Smooth muscle cell (in vitro differentiated cells): Measurements from ENCODE around the gene BYSL. TPM values are rescaled to one million over a fixed set of nuclear protein-coding genes. Genes with fewer than 3 reads are reported as not detected.

ENCODE experiments used
- DNase-seq: peaks from one replicate; lab custom pipeline; 2025; ENCODE audit not compliant: unreplicated experiment; lab: John Stamatoyannopoulos, UW
- H2AFZ ChIP-seq: fragments of 200-600 bp; sonication (generic); 2 replicates; pipeline ENCODE4 v1.6.0; 2016; ENCODE audit warnings: antibody characterized with exemption, low read depth, mild to moderate bottlenecking
- H3F3A ChIP-seq: fragments of 200-600 bp; sonication (generic); 2 replicates; pipeline ENCODE4 v1.6.0; 2017; ENCODE audit warnings: antibody characterized with exemption, low read depth
- H3K27ac ChIP-seq: fragments of 200-600 bp; sonication (generic); 2 replicates; pipeline ENCODE4 v1.5.1; 2016; ENCODE audit warnings: low read depth, mild to moderate bottlenecking
- H3K27me3 ChIP-seq: fragments of 200-600 bp; sonication (generic); 2 replicates; pipeline ENCODE4 v1.6.1; 2016; ENCODE audit warnings: low read depth, mild to moderate bottlenecking
- H3K36me3 ChIP-seq: fragments of 200-600 bp; sonication (generic); 2 replicates; pipeline ENCODE4 v1.5.1; 2016; ENCODE audit warnings: low read depth
- H3K4me1 ChIP-seq: fragments of 200-600 bp; sonication (generic); 2 replicates; pipeline ENCODE4 v1.5.1; 2016; ENCODE audit warnings: low read depth
- H3K4me2 ChIP-seq: fragments of 200-600 bp; sonication (generic); 2 replicates; pipeline ENCODE4 v1.6.0; 2016; ENCODE audit warnings: mild to moderate bottlenecking
- H3K4me3 ChIP-seq: fragments of 200-600 bp; sonication (generic); 2 replicates; pipeline ENCODE4 v1.5.1; 2016; ENCODE audit warnings: mild to moderate bottlenecking
- H3K79me2 ChIP-seq: fragments of 200-600 bp; sonication (generic); 2 replicates; pipeline ENCODE4 v1.6.0; 2016; ENCODE audit warnings: low read depth, mild to moderate bottlenecking
- H3K9ac ChIP-seq: fragments of 200-600 bp; sonication (generic); 2 replicates; pipeline ENCODE4 v1.6.0; 2016; ENCODE audit warnings: low read depth
- H3K9me3 ChIP-seq: fragments of 200-600 bp; sonication (generic); replicated peaks from 2 replicates; pipeline ENCODE4 v1.5.1; 2016; ENCODE audit warnings: low read depth
- H4K20me1 ChIP-seq: fragments of 200-600 bp; sonication (generic); 2 replicates; pipeline ENCODE4 v1.6.0; 2016; ENCODE audit warnings: low read depth
- CTCF ChIP-seq: fragments of 200-600 bp; sonication (generic); IDR thresholded peaks from 2 replicates; pipeline ENCODE4 v1.5.1; 2017; ENCODE audit warnings: borderline replicate concordance, mild to moderate bottlenecking, antibody characterized with exemption; ENCODE audit not compliant: insufficient read depth, poor library complexity, severe bottlenecking
- WGBS: methylation state at CpG from one replicate; pipeline ENCODE4 v1.1.7; 2016; ENCODE audit warnings: low lambda C conversion rate; 5-methylcytosine and 5-hydroxymethylcytosine counted together
- polyA plus RNA-seq: library from polyadenylated mRNA; unstranded; fragments of >200 nt; fragmentation: Nextera tagmentation; extraction: Ambion mirVana; gene quantifications from 2 replicates; pipeline ENCODE4 v1.2.1, GENCODE V29; 2016
- total RNA-seq: library from RNA; depleted of rRNA; stranded (reverse); fragments of >200 nt; gene quantifications from 2 replicates; pipeline ENCODE4 v1.2.3, GENCODE V29; 2014

The BYSL gene
- total and polyA plus RNA-seq, 2 experiments from 2014 or later, result 11.4 to 23.8 TPM

- H3K4me1 ChIP-seq, result peaks cover 6% of the 10 kb centered on the region
- H3K27me3 ChIP-seq, result no peaks in the 10 kb centered on the region
- no peak overlapping the region for H2AFZ ChIP-seq
- H3K4me3 ChIP-seq, result no peak overlapping the region
- H3K36me3 ChIP-seq, result no peaks in the 10 kb centered on the region
- no peaks in the 10 kb centered on the region for H3F3A ChIP-seq
- no peaks in the 10 kb centered on the region for H3K79me2 ChIP-seq
- H3K4me2 ChIP-seq, result no peak overlapping the region
- no peak for DNase-seq
- no peaks in the 10 kb centered on the region for H3K9me3 ChIP-seq
- H3K27ac ChIP-seq, result no peak overlapping the region
- no peak for TF ChIP-seq CTCF
- H3K9ac ChIP-seq, result no peak overlapping the region
- no peaks in the 10 kb centered on the region for H4K20me1 ChIP-seq
- whole genome bisulfite sequencing, result 91% methylated on average over 1 of the region's 1 CpG
These were observed 39.8 kb upstream of the BYSL start for GRCh38 chr6:41881506-41881905.

GRCh38 chr6:41884957-41885356 lies 36.3 kb upstream of the BYSL start:
- H3K9ac ChIP-seq, result no peak overlapping the region
- no peaks in the 10 kb centered on the region for H3F3A ChIP-seq
- H3K4me3 ChIP-seq, result no peak overlapping the region
- 94% methylated on average over 5 of the region's 5 CpGs for WGBS
- no peaks in the 10 kb centered on the region for H3K36me3 ChIP-seq
- peaks cover 12% of the 10 kb centered on the region for H3K4me1 ChIP-seq
- H3K27ac ChIP-seq, result no peak overlapping the region
- H3K4me2 ChIP-seq, result no peak overlapping the region
- H2AFZ ChIP-seq, result no peak overlapping the region
- DNase-seq, result no peak
- H4K20me1 ChIP-seq, result no peaks in the 10 kb centered on the region
- no peak for TF ChIP-seq CTCF
- no peaks in the 10 kb centered on the region for H3K9me3 ChIP-seq
- no peaks in the 10 kb centered on the region for H3K79me2 ChIP-seq
- no peaks in the 10 kb centered on the region for H3K27me3 ChIP-seq

GRCh38 chr6:41885930-41886329 lies 35.4 kb upstream of the BYSL start:
- Histone ChIP-seq H2AFZ (no peak overlapping the region), H4K20me1 (no peaks in the 10 kb centered on the region), H3K4me2 (no peak overlapping the region), H3K27me3 (no peaks in the 10 kb centered on the region), H3K4me3 (no peak overlapping the region), H3K9ac (no peak overlapping the region), H3K79me2 (no peaks in the 10 kb centered on the region), H3K27ac (no peak overlapping the region), H3K9me3 (no peaks in the 10 kb centered on the region), H3K36me3 (no peaks in the 10 kb centered on the region), H3F3A (no peaks in the 10 kb centered on the region), H3K4me1 (peaks cover 12% of the 10 kb centered on the region)
- whole genome bisulfite sequencing, result 90% methylated on average over 1 of the region's 1 CpG
- no peak for TF ChIP-seq CTCF
- no peak for DNase-seq

- Histone ChIP-seq H2AFZ (no peak overlapping the region), H3K27me3 (no peaks in the 10 kb centered on the region), H3F3A (no peaks in the 10 kb centered on the region), H3K9me3 (no peaks in the 10 kb centered on the region), H3K27ac (no peak overlapping the region), H3K79me2 (no peaks in the 10 kb centered on the region), H3K9ac (no peak overlapping the region), H4K20me1 (no peaks in the 10 kb centered on the region), H3K4me1 (peaks cover 12% of the 10 kb centered on the region), H3K36me3 (no peaks in the 10 kb centered on the region), H3K4me2 (peak overlapping the region; percentile 32), H3K4me3 (no peak overlapping the region)
- DNase-seq, result no peak
- 17% methylated on average over 4 of the region's 4 CpGs for WGBS
- TF ChIP-seq CTCF, result no peak
These were observed 34.0 kb upstream of the BYSL start for GRCh38 chr6:41887331-41887751.
